SK-N-SH (cell line): ENCODE measurements around the gene ZFHX3. TPM values are rescaled to one million over a fixed set of nuclear protein-coding genes. Genes with fewer than 3 reads are reported as not detected.

Source experiments
- CTCF ChIA-PET: fragments of 300-600, 350-600 bp; formaldehyde crosslinking; extraction: SDS; loops from one replicate; lab custom pipeline; 2021; lab: Yijun Ruan, JAX
- POLR2A ChIA-PET: fragments of 350-600 bp; sonication (Branson Sonifier 250); formaldehyde crosslinking; extraction: SDS; loops from one replicate; lab custom pipeline; 2020; ENCODE audit warnings: antibody characterized with exemption, inconsistent platforms; lab: Yijun Ruan, JAX
- DNase-seq: peaks from one replicate; pipeline ENCODE4 v3.0.0; 2012
- H2AFZ ChIP-seq: fragments of 200-600 bp; sonication (generic); 2 replicates; pipeline ENCODE4 v1.8.1; 2016; ENCODE audit warnings: antibody characterized with exemption, mild to moderate bottlenecking, low read depth
- H3F3A ChIP-seq: fragments of 200-600 bp; sonication (generic); replicated peaks from 2 replicates; pipeline ENCODE3; 2016; ENCODE audit warnings: antibody characterized with exemption, mild to moderate bottlenecking; ENCODE audit not compliant: insufficient read depth
- H3K27ac ChIP-seq, 2 experiments: fragments of 200-500 bp in 1 of 2; fragments of 200-600 bp in 1 of 2; sonication (Bioruptor generic) in 1 of 2; sonication (generic), shearing (Covaris generic) in 1 of 2; 2 replicates each; pipeline versions ENCODE4 v1.5.1 to v1.6.1; 2014 to 2016; ENCODE audit warnings: low read depth in 2 of 2, inconsistent platforms in 1 of 2, low read length in 1 of 2, mild to moderate bottlenecking in 1 of 2, mixed read lengths in 1 of 2
- H3K27me3 ChIP-seq: fragments of 200-600 bp; sonication (generic), shearing (Covaris generic); 2 replicates; pipeline ENCODE4 v1.6.1; 2016; ENCODE audit warnings: mixed run types; ENCODE audit not compliant: insufficient read depth
- H3K36me3 ChIP-seq, 2 experiments: fragments of 200-500 bp in 1 of 2; fragments of 200-600 bp in 1 of 2; sonication (Bioruptor generic) in 1 of 2; sonication (generic) in 1 of 2; replicated peaks in 1 of 2; 2 replicates each; pipeline versions ENCODE3 to v1.5.1; 2014 to 2016; ENCODE audit warnings: low read length in 1 of 2, mild to moderate bottlenecking in 1 of 2; ENCODE audit not compliant: insufficient read depth in 2 of 2, control insufficient read depth in 1 of 2
- H3K4me1 ChIP-seq, 2 experiments: fragments of 200-500 bp in 1 of 2; fragments of 200-600 bp in 1 of 2; sonication (Bioruptor generic) in 1 of 2; sonication (generic), shearing (Covaris generic) in 1 of 2; 2 replicates each; pipeline versions ENCODE4 v1.5.1 to v1.6.1; 2014 to 2016; ENCODE audit warnings: low read depth in 1 of 2, low read length in 1 of 2, mixed run types in 1 of 2; ENCODE audit not compliant: insufficient read depth in 2 of 2, control insufficient read depth in 1 of 2
- H3K4me2 ChIP-seq: fragments of 200-600 bp; sonication (generic), shearing (Covaris generic); 2 replicates; pipeline ENCODE4 v1.6.1; 2017; ENCODE audit warnings: mixed run types
- H3K4me3 ChIP-seq, 2 experiments: fragments of 200-500 bp in 1 of 2; fragments of 200-600 bp in 1 of 2; sonication (Bioruptor generic) in 1 of 2; sonication (generic), shearing (Covaris generic) in 1 of 2; 2 replicates each; pipeline versions ENCODE4 v1.5.1 to v1.8.1; 2014 to 2016; ENCODE audit warnings: low read depth in 2 of 2, inconsistent platforms in 1 of 2, low read length in 1 of 2, mild to moderate bottlenecking in 1 of 2, mixed read lengths in 1 of 2, moderate library complexity in 1 of 2
- H3K79me2 ChIP-seq: fragments of 200-600 bp; sonication (generic); 2 replicates; pipeline ENCODE4 v1.8.1; 2017; ENCODE audit warnings: mild to moderate bottlenecking; ENCODE audit not compliant: insufficient read depth
- H3K9ac ChIP-seq: fragments of 200-600 bp; sonication (generic); 2 replicates; pipeline ENCODE4 v1.6.1; 2017; ENCODE audit warnings: mixed run types
- H3K9me2 ChIP-seq: fragments of 200-600 bp; sonication (generic); 2 replicates; pipeline ENCODE4 v1.6.1; 2017; ENCODE audit warnings: mixed run types
- H3K9me3 ChIP-seq: fragments of 200-600 bp; sonication (generic); 2 replicates; pipeline ENCODE4 v1.6.1; 2017; ENCODE audit warnings: mixed run types, mild to moderate bottlenecking, moderate library complexity
- H4K20me1 ChIP-seq: fragments of 200-600 bp; sonication (generic); 2 replicates; pipeline ENCODE4 v1.6.1; 2017; ENCODE audit warnings: mild to moderate bottlenecking, mixed run types; ENCODE audit not compliant: insufficient read depth
- FOSL2 ChIP-seq: IDR thresholded peaks from 2 replicates; pipeline ENCODE4 v1.4.0; 2012; ENCODE audit warnings: low read depth, mild to moderate bottlenecking, moderate library complexity, borderline replicate concordance
- FOXJ3 ChIP-seq: sonication (generic); formaldehyde crosslinking; IDR thresholded peaks from 2 replicates; pipeline ENCODE4 v1.5.1; 2020; ENCODE audit warnings: mild to moderate bottlenecking, missing genetic modification reagents
- GATA2 ChIP-seq: sonication (generic); formaldehyde crosslinking; IDR thresholded peaks from 2 replicates; pipeline ENCODE4 v1.5.0; 2020; ENCODE audit warnings: mild to moderate bottlenecking, missing genetic modification reagents
- JUND ChIP-seq: IDR thresholded peaks from 2 replicates; pipeline ENCODE4 v1.4.0; 2012
- MXI1 ChIP-seq: IDR thresholded peaks from 2 replicates; pipeline ENCODE4 v1.6.1; 2012; ENCODE audit warnings: mild to moderate bottlenecking, low read depth, low read length, improper control_type of control experiment
- NFIC ChIP-seq: IDR thresholded peaks from 2 replicates; pipeline ENCODE4 v1.4.0; 2012; ENCODE audit warnings: borderline replicate concordance
- RFX5 ChIP-seq: IDR thresholded peaks from 2 replicates; pipeline ENCODE4 v1.6.1; 2012; ENCODE audit warnings: mild to moderate bottlenecking, improper control_type of control experiment, low read length
- RXRA ChIP-seq: IDR thresholded peaks from 2 replicates; pipeline ENCODE4 v1.4.0; 2012; ENCODE audit warnings: low read depth, mild to moderate bottlenecking, borderline replicate concordance
- SIN3A ChIP-seq: IDR thresholded peaks from 2 replicates; pipeline ENCODE4 v1.6.1; 2012; ENCODE audit warnings: low read depth, mild to moderate bottlenecking, low read length, moderate library complexity, borderline replicate concordance
- SMC3 ChIP-seq: IDR thresholded peaks from 2 replicates; pipeline ENCODE4 v1.6.1; 2012; ENCODE audit warnings: low read depth, low read length, improper control_type of control experiment
- TAF1 ChIP-seq: IDR thresholded peaks from 2 replicates; pipeline ENCODE4 v1.6.1; 2012; ENCODE audit warnings: low read depth, mild to moderate bottlenecking, low read length, moderate library complexity, borderline replicate concordance
- WGBS: methylation state at CpG from one replicate; pipeline ENCODE4 v1.1.6; 2017; ENCODE audit warnings: low lambda C conversion rate; 5-methylcytosine and 5-hydroxymethylcytosine counted together
- polyA plus RNA-seq, 3 experiments: library from polyadenylated mRNA; depleted of rRNA; stranded (reverse); fragments of >200 nt; gene quantifications; 2 replicates each; pipeline ENCODE4 v1.2.3, GENCODE V29; 2012
- TF ChIP-seq, protein P1 (sequence below): IDR thresholded peaks from 2 replicates; pipeline ENCODE4 v1.4.0; 2012; ENCODE audit warnings: low read depth, borderline replicate concordance
- TF ChIP-seq, protein P2 (sequence below): fragments of 150-350 bp; IDR thresholded peaks from 2 replicates; pipeline ENCODE4 v1.6.1; 2017; ENCODE audit warnings: antibody characterized with exemption, low read length, low read depth, borderline replicate concordance
- TF ChIP-seq, protein P3 (sequence below): fragments of 150-350 bp; IDR thresholded peaks from 2 replicates; pipeline ENCODE4 v1.6.1; 2016; ENCODE audit warnings: mild to moderate bottlenecking, low read depth, low read length

Gene ZFHX3
- polyA plus RNA-seq, 1 of the 3 experiments (the other 2 are of a cell fraction): 2.0 TPM

DNA sequence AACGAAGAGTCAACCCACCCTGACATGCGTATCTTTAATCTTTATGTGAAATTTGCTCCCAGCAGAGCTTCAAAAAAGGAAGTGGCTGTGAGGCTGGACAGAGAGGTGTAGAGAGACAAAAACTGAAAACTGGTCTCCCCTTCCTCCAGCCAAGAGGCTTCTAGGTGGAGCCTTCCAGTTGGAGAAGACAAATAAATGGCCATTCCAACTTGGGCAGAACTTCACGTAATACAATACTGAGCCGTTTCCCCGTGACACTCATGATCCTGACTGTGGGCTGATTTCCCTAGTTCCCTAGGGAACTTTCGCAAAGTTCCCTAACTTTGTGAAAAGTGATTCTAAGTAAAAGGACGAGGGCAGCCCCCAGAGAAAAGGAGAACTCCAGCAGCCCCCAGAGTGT is 78.8 kb downstream of the ZFHX3 start:
- peaks cover 0 to under 1% of the 10 kb centered on the region in 2 experiments; a peak in 3 of 4 replicates for H3K4me1 ChIP-seq
- H3K36me3 ChIP-seq: peaks cover 0 to 3% of the 10 kb centered on the region in 2 experiments
- H3K9ac ChIP-seq: no peak overlapping the region
- CTCF ChIA-PET: no interaction called here
- peaks cover 75% of the 10 kb centered on the region for H3K79me2 ChIP-seq
- no peaks in the 10 kb centered on the region for H3K9me2 ChIP-seq
- no peak overlapping the region for H3K4me3 ChIP-seq
- H3K9me3 ChIP-seq: no peaks in the 10 kb centered on the region
- POLR2A ChIA-PET: interaction anchor here (0.6 kb wide), 1 partner anchor 92 kb away, joined by 9 read pairs; no protein-coding TSS in a partner anchor
- H3K27ac ChIP-seq: no peak overlapping the region
- TF ChIP-seq MXI1: no peak
- TF ChIP-seq JUND: no peak
- TF ChIP-seq FOSL2: no peak
- TF ChIP-seq, protein P1, sequence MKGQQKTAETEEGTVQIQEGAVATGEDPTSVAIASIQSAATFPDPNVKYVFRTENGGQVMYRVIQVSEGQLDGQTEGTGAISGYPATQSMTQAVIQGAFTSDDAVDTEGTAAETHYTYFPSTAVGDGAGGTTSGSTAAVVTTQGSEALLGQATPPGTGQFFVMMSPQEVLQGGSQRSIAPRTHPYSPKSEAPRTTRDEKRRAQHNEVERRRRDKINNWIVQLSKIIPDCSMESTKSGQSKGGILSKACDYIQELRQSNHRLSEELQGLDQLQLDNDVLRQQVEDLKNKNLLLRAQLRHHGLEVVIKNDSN: no peak
- TF ChIP-seq RXRA: no peak
- no peak for TF ChIP-seq TAF1
- TF ChIP-seq, protein P2, sequence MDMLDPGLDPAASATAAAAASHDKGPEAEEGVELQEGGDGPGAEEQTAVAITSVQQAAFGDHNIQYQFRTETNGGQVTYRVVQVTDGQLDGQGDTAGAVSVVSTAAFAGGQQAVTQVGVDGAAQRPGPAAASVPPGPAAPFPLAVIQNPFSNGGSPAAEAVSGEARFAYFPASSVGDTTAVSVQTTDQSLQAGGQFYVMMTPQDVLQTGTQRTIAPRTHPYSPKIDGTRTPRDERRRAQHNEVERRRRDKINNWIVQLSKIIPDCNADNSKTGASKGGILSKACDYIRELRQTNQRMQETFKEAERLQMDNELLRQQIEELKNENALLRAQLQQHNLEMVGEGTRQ: no peak
- no peak for TF ChIP-seq RFX5
- TF ChIP-seq NFIC: no peak
- TF ChIP-seq, protein P3, sequence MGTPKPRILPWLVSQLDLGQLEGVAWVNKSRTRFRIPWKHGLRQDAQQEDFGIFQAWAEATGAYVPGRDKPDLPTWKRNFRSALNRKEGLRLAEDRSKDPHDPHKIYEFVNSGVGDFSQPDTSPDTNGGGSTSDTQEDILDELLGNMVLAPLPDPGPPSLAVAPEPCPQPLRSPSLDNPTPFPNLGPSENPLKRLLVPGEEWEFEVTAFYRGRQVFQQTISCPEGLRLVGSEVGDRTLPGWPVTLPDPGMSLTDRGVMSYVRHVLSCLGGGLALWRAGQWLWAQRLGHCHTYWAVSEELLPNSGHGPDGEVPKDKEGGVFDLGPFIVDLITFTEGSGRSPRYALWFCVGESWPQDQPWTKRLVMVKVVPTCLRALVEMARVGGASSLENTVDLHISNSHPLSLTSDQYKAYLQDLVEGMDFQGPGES: no peak
- no peak for TF ChIP-seq GATA2 (CRISPR knock-in tag)
- H3F3A ChIP-seq: peaks cover 3% of the 10 kb centered on the region
- H2AFZ ChIP-seq: no peak overlapping the region
- no peaks in the 10 kb centered on the region for H3K27me3 ChIP-seq
- peaks cover 25% of the 10 kb centered on the region for H4K20me1 ChIP-seq
- WGBS: 98% methylated on average over 7 of the region's 7 CpGs
- no peak for DNase-seq
- no peak overlapping the region; the same call in 1 of the 2 replicates for H3K4me2 ChIP-seq

DNA sequence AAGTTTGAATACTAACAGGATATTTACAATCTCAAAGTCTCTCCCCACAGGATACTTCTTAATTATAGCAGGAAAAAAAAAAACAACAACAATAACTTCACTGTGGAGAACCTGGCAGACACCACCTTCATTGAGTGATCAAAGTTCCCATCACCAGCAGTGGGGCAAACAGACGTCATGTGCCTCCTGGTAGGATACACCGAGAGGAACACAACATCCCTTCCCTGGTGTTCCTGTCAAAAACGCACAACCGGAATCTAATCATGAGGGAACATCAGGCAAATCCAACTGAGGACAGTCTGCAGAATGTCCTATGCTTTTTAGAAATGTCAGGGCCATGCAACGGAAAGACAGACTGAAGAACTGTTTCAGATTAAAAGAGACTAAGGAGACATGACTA is 80.0 kb downstream of the ZFHX3 start:
- H3K27me3 ChIP-seq: no peaks in the 10 kb centered on the region
- 87% methylated on average over 5 of the region's 5 CpGs for WGBS
- peaks cover 0 to 3% of the 10 kb centered on the region in 2 experiments for H3K36me3 ChIP-seq
- no peak overlapping the region for H3K4me2 ChIP-seq
- no peak for DNase-seq
- peaks cover 8 to 11% of the 10 kb centered on the region in 2 experiments for H3K4me1 ChIP-seq
- POLR2A ChIA-PET: no interaction called here
- peaks cover 4% of the 10 kb centered on the region for H3F3A ChIP-seq
- H3K4me3 ChIP-seq: no peak overlapping the region
- H3K9me2 ChIP-seq: no peaks in the 10 kb centered on the region
- H2AFZ ChIP-seq: no peak overlapping the region
- H4K20me1 ChIP-seq: peaks cover 25% of the 10 kb centered on the region
- no peak overlapping the region for H3K27ac ChIP-seq
- TF ChIP-seq TAF1: no peak
- TF ChIP-seq RXRA: no peak
- no peak for TF ChIP-seq SIN3A
- TF ChIP-seq FOXJ3 (CRISPR knock-in tag): no peak
- TF ChIP-seq SMC3: no peak
- H3K79me2 ChIP-seq: peaks cover 74% of the 10 kb centered on the region
- CTCF ChIA-PET: no interaction called here
- no peaks in the 10 kb centered on the region for H3K9me3 ChIP-seq
- no peak overlapping the region for H3K9ac ChIP-seq
